Muscle layer of colon (tissue), 2 donors: ENCODE results near the gene ARHGEF16.

Source experiments
- H3K27ac ChIP-seq: one replicate; pipeline ENCODE4 v1.7.0; 2013; ENCODE audit warnings: low read depth, mild to moderate bottlenecking, low read length, moderate library complexity
- H3K27me3 ChIP-seq, 2 donors: one replicate each; pipeline ENCODE4 v1.7.0; 2013; ENCODE audit warnings: low read length in 2 of 2, mild to moderate bottlenecking in 2 of 2; ENCODE audit not compliant: insufficient read depth in 2 of 2, control insufficient read depth in 1 of 2
- H3K36me3 ChIP-seq: one replicate; pipeline ENCODE4 v1.7.0; 2013; ENCODE audit warnings: mild to moderate bottlenecking, low read length; ENCODE audit not compliant: insufficient read depth
- H3K4me1 ChIP-seq: one replicate; pipeline ENCODE4 v1.7.0; 2013; ENCODE audit warnings: mild to moderate bottlenecking, low read length; ENCODE audit not compliant: insufficient read depth
- H3K4me3 ChIP-seq, 2 donors: one replicate each; pipeline ENCODE4 v1.7.0; 2013; ENCODE audit warnings: low read length in 2 of 2, low read depth in 1 of 2, mild to moderate bottlenecking in 1 of 2, moderate library complexity in 1 of 2
- H3K9ac ChIP-seq: one replicate; pipeline ENCODE4 v1.7.0; 2013; ENCODE audit warnings: low read length
- H3K9me3 ChIP-seq: one replicate; pipeline ENCODE4 v1.7.0; 2013; ENCODE audit warnings: mild to moderate bottlenecking, low read length
- donor health status: abdominal sarcoma.
- donor health status: Adenocarcinoma of cecum.

ARHGEF16 gene

GRCh38 chr1:3453203-3453761 lies 1.2 kb upstream of the ARHGEF16 start:
- H3K4me3 ChIP-seq = no peak overlapping the region
- H3K27me3 ChIP-seq = peaks cover 16 to 43% of the 10 kb centered on the region in 2 donors
- no peak overlapping the region for H3K27ac ChIP-seq
- H3K36me3 ChIP-seq = no peaks in the 10 kb centered on the region
- no peak overlapping the region for H3K9ac ChIP-seq
- H3K9me3 ChIP-seq = no peaks in the 10 kb centered on the region
- H3K4me1 ChIP-seq = no peaks in the 10 kb centered on the region

GRCh38 chr1:3454811-3455618 lies 550 bp downstream of the ARHGEF16 start:
- Histone ChIP-seq H3K9ac (no peak overlapping the region), H3K4me3 (no peak overlapping the region), H3K27ac (no peak overlapping the region), H3K27me3 (peaks cover 16 to 43% of the 10 kb centered on the region in 2 donors), H3K4me1 (no peaks in the 10 kb centered on the region), H3K9me3 (no peaks in the 10 kb centered on the region), H3K36me3 (no peaks in the 10 kb centered on the region)

GRCh38 chr1:3455670-3456448 lies 1.4 kb downstream of the ARHGEF16 start:
- peaks cover 16 to 43% of the 10 kb centered on the region in 2 donors for H3K27me3 ChIP-seq
- H3K4me3 ChIP-seq = no peak overlapping the region
- no peak overlapping the region for H3K27ac ChIP-seq
- no peaks in the 10 kb centered on the region for H3K4me1 ChIP-seq
- H3K9me3 ChIP-seq = no peaks in the 10 kb centered on the region
- no peaks in the 10 kb centered on the region for H3K36me3 ChIP-seq
- H3K9ac ChIP-seq = no peak overlapping the region

- Histone ChIP-seq H3K9ac (no peak overlapping the region), H3K4me1 (no peaks in the 10 kb centered on the region), H3K4me3 (no peak overlapping the region)
These were observed 2.0 kb downstream of the ARHGEF16 start for GRCh38 chr1:3456449-3456963.

GRCh38 chr1:3456964-3457909 lies 2.8 kb downstream of the ARHGEF16 start:
- peaks cover 16 to 37% of the 10 kb centered on the region in 2 donors for H3K27me3 ChIP-seq
- no peak overlapping the region for H3K4me3 ChIP-seq
- no peak overlapping the region for H3K27ac ChIP-seq
- H3K4me1 ChIP-seq = no peaks in the 10 kb centered on the region
- no peaks in the 10 kb centered on the region for H3K9me3 ChIP-seq
- H3K9ac ChIP-seq = no peak overlapping the region
- H3K36me3 ChIP-seq = no peaks in the 10 kb centered on the region

More at GRCh38 chr1:3456449-3456963, 2.0 kb downstream of the ARHGEF16 start:
- no peaks in the 10 kb centered on the region for H3K9me3 ChIP-seq
- no peaks in the 10 kb centered on the region for H3K36me3 ChIP-seq
- H3K27me3 ChIP-seq = peaks cover 16 to 43% of the 10 kb centered on the region in 2 donors
- no peak overlapping the region for H3K27ac ChIP-seq

GRCh38 chr1:3457910-3458883 lies 3.7 kb downstream of the ARHGEF16 start:
- Histone ChIP-seq H3K36me3 (no peaks in the 10 kb centered on the region), H3K27ac (no peak overlapping the region), H3K4me1 (no peaks in the 10 kb centered on the region), H3K9ac (no peak overlapping the region), H3K27me3 (peaks cover 16 to 27% of the 10 kb centered on the region in 2 donors), H3K4me3 (no peak overlapping the region), H3K9me3 (no peaks in the 10 kb centered on the region)

GRCh38 chr1:3459051-3459908 lies 4.8 kb downstream of the ARHGEF16 start:
- no peak overlapping the region for H3K27ac ChIP-seq
- no peaks in the 10 kb centered on the region for H3K9me3 ChIP-seq
- H3K27me3 ChIP-seq = peaks cover 7 to 16% of the 10 kb centered on the region in 2 donors
- H3K4me3 ChIP-seq = no peak overlapping the region
- no peaks in the 10 kb centered on the region for H3K36me3 ChIP-seq
- H3K4me1 ChIP-seq = no peaks in the 10 kb centered on the region
- no peak overlapping the region for H3K9ac ChIP-seq

- Histone ChIP-seq H3K27ac (no peak overlapping the region), H3K27me3 (peaks cover 5 to 9% of the 10 kb centered on the region in 2 donors), H3K4me3 (no peak overlapping the region), H3K9me3 (no peaks in the 10 kb centered on the region), H3K9ac (no peak overlapping the region), H3K36me3 (no peaks in the 10 kb centered on the region), H3K4me1 (no peaks in the 10 kb centered on the region)
These were observed 5.6 kb downstream of the ARHGEF16 start for GRCh38 chr1:3459940-3460671.

- no peak overlapping the region for H3K4me3 ChIP-seq
- H3K27me3 ChIP-seq = peaks cover 0 to 3% of the 10 kb centered on the region in 2 donors
- H3K4me1 ChIP-seq = no peaks in the 10 kb centered on the region
- H3K27ac ChIP-seq = no peak overlapping the region
- no peaks in the 10 kb centered on the region for H3K9me3 ChIP-seq
- H3K36me3 ChIP-seq = no peaks in the 10 kb centered on the region
- no peak overlapping the region for H3K9ac ChIP-seq
These were observed 6.2 kb downstream of the ARHGEF16 start for GRCh38 chr1:3460672-3461131.
